HG03025 (cell line): Measurements from ENCODE around the gene SKAP1.

Experiments used
- ATAC-seq: cut with Tn5 transposase; IDR thresholded peaks from one replicate; pipeline ENCODE4 v1.9.1; 2021; ENCODE audit warnings: mild to moderate bottlenecking, moderate library complexity; ENCODE audit not compliant: unreplicated experiment, low FRiP score

The SKAP1 gene

GRCh38 chr17:48429638-48430586, at the start of gene SKAP1:
Gene SKAP1 (minus strand): TSS chr17:48430214.
- peak; percentile 52 for ATAC-seq

DNA sequence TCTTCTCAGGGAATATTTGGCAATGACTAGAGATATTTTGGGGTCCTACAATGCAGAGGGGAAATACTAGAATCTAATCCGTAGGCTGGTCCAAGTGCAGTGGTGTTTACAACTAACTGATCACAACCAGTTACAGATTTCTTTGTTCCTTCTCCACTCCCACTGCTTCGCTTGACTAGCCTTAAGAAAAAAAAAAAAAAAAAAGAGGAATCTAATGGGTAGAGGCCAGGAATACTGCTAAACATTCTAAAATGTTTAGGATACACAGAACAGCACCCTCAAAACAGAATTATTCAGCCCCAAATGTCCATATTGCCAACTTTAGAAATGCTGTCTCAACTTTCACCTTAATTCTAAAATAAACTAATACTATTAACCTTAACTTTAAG, 49.0 kb upstream of the SKAP1 start:
- ATAC-seq, result no peak

DNA sequence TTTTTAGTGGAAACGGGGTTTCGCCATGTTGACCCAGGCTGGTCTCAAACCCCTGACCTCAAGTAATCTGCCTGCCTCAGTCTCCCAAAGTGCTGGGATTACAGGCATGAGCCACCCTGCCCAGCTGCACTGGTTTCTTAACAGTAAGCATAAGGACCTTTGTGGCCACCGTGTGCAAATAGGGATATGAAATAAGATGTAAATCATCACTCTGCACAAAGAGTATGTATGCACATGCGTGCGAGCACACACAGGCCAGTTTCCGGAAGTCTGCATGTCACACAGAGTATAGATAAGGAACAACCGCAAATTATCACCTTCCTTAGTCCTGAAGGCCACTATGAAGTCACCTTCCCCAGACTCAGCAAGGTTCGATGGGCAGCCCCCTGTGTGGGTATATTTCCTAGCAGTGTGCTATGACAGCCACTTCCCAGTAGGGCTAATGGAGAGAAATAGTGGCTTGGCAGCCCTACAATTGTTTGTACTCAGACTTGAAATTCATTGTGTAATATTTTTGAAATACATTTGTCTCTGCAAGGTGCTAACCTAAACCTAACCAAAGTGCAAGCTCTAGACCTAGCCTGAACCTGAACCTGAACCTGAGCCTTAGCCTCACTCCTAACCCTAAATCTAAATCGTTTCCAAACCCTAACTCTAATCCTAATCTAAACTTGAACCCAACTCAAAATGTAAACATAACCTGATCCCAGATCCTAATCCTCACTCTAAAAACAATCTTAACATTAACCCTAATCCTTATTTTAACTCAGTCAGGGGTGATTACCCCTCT, 48.4 kb upstream of the SKAP1 start:
- ATAC-seq, result peak; percentile 64

- no peak for ATAC-seq
These were observed 47.2 kb upstream of the SKAP1 start for GRCh38 chr17:48477221-48477620.

DNA sequence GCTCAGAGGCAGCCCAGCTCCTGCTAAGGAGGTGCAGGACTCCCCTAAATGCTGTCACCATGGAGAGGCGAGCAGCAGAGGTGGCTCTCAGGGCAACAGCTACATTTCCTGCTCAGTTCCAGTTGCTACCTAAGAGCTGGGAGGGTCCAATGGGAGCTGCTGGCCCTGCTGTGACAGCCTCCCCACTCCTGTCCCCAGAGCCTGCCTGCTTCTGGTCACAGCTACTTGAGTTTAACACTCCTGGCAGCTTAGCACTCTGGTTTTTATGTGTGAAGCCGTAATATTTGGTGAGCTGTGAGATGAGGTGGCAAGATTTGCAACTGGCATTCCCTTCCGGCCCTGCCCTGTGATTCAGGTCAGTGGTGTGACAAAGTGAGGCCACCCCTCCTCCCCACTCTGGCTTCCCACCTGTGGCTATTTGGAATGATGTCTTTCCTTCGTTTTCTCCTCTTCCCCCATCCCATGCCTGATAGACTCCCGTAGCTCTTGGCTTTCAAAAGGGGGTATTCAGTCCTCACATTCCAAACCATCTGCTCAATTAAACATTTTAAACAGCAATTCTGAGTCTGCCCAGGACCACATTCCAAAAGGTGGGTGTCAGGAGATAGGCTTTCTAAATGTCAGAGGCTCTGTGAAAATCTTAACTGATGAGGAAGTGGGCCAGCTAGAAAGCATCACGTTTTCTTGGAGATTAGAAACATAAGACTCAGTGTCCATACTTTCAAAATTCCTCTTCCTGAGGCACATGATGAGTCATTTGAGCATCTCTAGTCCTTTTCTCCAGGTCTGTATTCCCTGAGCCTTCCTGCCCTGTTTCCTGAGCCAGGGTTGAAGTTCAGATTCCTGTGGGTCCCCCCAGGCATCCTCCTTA, 42.6 kb upstream of the SKAP1 start:
- ATAC-seq, result no peak

DNA sequence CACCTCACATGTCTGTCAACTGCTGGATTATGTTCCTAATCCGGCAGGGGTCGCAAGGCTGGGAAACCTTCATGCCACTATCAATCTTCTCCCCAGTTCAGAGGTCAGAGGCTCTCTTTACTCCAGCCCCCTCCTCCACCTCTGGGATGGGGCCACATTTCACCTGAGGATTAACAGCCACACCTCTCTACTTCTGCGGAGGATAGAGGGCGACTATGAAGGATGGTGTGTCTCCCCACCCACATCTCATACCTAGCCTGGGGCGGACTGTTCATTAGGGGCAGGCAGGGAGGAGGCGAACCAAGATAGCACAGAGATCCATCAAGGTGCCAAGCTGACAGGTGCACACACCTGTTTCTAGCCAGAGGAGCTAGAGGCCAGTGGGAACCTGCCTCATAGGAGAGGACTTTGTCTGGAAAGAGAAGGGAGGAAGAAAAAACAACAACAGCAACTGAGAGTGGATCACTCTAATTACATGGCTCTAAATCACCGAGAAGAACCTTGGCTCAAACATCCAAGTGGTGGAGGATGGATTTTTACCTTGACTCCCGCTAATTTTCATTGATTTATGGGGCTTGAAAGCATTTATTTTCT, 41.9 kb upstream of the SKAP1 start:
- ATAC-seq, result no peak

GRCh38 chr17:48470388-48471034, 40.5 kb upstream of the SKAP1 start:
- no peak for ATAC-seq

DNA sequence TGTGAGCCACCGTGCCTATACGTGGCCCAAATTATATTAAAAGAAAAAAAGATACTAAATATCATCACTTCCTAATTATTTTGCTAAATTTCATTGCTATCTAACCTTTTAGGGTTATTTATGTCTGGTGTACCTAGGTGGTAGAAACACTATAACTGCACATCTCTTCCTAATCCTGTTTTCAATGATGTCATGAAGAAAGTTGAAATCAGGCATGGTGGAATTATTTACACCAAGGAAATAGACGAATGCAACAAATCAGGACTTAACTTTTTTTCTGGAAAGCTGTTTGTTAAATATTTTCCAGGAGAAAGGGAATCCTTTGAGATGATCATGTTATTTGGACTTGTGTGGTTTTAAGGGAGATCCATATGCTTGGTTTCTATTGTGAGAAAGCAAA, 39.2 kb upstream of the SKAP1 start:
- ATAC-seq, result no peak

DNA sequence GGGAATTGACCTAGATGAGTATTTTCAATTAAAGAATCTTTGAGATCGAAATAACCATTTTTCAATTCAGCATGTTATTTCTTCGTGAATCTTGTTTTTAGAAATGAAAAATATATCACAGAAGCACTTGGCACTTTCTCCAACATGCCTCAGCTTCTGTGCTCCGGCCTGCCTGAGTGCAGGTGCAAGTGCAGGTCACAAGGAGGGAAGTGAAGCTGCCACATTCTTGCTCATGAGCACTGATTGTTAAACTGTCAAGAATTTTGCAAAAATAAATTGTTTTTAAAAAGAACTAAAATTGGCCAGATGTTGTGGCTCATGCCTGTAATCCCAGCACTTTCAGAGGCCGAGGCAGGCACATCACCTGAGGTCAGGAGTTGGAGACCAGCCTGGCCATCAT, 38.3 kb upstream of the SKAP1 start:
- no peak for ATAC-seq

DNA sequence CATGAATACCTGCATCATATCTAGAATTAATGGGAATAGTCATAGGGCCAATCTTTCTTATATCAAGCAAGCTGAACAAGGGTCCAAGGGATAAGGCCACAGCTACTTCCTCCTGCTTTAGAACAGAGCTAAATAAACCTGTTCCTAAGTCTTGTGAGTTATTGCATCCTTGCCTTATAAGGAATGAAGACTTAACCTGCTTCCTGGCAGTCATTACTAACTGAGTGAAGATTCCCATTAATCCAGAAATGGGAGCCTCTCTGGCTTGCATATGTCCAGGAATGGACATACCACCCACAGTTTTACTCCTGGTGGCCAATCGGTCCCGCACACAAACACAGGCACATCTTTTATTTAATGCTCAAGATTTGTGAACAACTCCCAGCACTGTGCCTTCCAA, 35.9 kb upstream of the SKAP1 start:
- ATAC-seq, result no peak

- ATAC-seq, result no peak
These were observed 33.5 kb upstream of the SKAP1 start for GRCh38 chr17:48463526-48463925.

DNA sequence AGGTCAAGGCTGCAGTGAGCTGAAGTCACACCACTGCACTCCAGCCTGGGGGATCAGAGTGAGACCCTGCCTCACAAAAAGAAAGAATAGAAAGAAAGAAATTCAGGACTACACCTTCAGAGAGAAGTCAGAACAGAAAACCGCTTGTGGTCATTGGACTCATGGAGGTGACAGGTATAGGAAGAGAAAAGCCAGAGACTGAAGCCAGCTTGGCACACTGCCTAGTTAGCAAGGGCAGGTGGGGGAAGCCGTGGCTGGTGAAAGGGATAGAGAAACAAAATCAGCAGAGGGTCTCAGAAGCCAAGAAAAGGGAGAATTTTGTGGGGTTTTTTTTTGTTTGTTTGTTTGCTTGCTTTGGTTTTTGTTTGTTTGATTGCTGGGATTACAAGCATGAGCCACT, 32.9 kb upstream of the SKAP1 start:
- ATAC-seq, result no peak

DNA sequence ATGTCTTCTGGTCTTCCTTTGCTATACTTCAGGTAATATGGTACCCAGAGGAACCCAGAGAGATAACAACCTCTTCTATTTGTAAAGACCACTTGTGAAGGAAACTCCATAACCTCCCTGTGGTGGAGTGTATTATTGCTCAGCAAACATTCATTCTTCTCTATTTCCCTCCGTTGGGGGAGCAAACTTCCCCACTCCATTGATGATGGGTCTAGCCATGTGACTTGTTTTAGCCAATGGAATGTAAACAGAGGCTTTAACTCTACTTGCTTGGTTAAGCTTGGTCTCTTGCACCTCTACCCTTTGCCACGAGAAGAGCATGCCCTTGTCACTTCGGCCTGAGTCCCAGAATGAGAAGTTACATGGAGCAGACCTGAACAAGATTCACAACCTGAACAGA, 30.0 kb upstream of the SKAP1 start:
- ATAC-seq, result no peak

DNA sequence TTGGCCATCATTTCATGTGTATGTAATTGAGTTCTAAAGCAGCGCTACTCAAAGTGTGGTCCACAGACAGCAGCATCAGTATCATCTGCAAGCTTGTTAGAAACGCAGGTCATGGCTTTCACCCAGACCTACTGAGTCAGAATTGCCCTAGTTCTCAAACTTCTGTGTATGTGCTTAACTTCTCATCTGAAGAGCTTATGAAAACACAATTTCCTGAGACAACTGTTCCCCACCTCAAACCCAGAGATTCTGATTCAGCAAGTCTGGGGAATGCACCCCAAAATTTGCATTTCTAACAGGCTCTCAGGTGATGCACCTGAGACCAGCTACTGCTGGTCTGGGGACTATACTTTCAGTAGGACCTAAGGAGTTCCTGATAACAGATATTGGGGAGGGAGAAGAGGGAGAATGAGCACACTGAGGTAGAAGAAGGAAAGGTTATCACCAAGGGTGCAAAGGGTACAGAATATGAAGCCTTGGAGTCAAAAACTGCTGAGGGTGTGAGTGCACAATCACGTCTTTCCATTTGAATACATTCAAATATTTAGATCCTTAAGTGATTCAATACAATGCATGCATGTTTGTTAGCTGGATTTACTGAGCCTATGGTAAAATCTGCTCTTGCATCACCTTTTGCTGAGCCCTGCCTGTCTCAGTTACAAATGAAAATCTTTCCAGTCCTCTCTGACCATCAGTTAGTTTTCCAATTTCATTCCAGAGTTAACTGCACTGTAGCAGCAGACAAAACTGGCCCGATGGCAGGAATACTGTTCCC, 29.2 kb upstream of the SKAP1 start:
- no peak for ATAC-seq

GRCh38 chr17:48457080-48457836, 27.2 kb upstream of the SKAP1 start:
- ATAC-seq, result no peak

- ATAC-seq, result no peak
These were observed 26.6 kb upstream of the SKAP1 start for GRCh38 chr17:48456589-48456988.

DNA sequence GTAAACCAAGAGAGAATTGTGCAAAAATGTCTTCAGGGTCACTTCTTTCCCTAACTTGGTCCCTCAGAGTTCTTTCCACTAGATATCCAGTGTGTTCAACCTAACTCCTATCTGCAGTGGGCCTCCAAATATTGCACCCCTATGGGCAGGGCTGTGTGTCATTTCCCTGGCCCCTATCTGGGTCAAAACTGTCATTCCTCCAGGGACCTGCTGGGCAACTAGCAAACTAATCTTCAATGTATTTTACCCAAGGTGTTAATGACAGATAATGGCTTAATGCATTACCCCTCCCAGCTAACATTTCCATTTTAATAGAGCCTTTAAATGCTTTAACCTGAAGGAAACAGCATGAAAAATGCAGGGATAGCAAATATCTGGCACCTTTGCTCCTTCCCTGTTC, 25.8 kb upstream of the SKAP1 start:
- no peak for ATAC-seq

DNA sequence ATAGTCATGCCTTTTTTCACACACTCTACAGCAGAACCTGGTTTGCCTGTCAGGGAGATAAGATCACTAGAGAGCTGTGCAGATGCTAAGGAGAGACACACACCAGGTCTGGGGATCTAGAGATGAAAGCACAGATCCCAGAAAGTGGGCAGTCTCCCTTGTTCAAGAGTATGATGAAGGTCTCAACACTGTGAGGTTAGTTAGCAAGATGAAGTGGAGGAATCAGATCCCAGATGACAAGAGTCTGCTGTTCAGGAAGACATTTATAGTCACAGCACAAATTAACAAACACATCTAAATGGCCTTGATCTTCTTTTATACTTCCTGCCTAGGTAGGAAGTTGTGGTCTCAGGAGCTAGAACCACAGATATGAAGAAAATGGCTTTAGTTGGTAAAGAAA, 23.4 kb upstream of the SKAP1 start:
- ATAC-seq, result no peak
